GM18867 (cell line): ENCODE results near the gene MSL3.
A peak's percentile ranks its signal among the peaks of the same experiment; 100 is the strongest.

Experiments
- ATAC-seq: cut with Tn5 transposase; IDR thresholded peaks from one replicate; pipeline ENCODE4 v1.9.1; 2021; ENCODE audit warnings: mild to moderate bottlenecking, moderate library complexity; ENCODE audit not compliant: unreplicated experiment

The MSL3 gene

GRCh38 chrX:11757719-11758399 lies at the start of gene MSL3:
Gene MSL3 (plus strand): TSS chrX:11758237. CDS start chrX:11758264, 27 bp downstream.
- ATAC-seq = peak; percentile 30

GRCh38 chrX:11722304-11722703 lies 35.7 kb upstream of the MSL3 start:
- ATAC-seq = no peak

- peak; percentile 71 for ATAC-seq
Observed at GRCh38 chrX:11724122-11725017, 33.7 kb upstream of the MSL3 start.

GRCh38 chrX:11725631-11726442 lies 32.2 kb upstream of the MSL3 start:
- ATAC-seq = no peak

- no peak for ATAC-seq
Observed at GRCh38 chrX:11728556-11728955, 29.5 kb upstream of the MSL3 start.

- ATAC-seq = peak; percentile 75
Observed at GRCh38 chrX:11733614-11734013, 24.4 kb upstream of the MSL3 start.

- peak; percentile 37 for ATAC-seq
Observed at GRCh38 chrX:11739776-11740175, 18.3 kb upstream of the MSL3 start.

- no peak for ATAC-seq
Observed at GRCh38 chrX:11740794-11741193, 17.2 kb upstream of the MSL3 start.

- ATAC-seq = no peak
Observed at GRCh38 chrX:11741574-11741973, 16.5 kb upstream of the MSL3 start.

GRCh38 chrX:11745881-11746280 lies 12.2 kb upstream of the MSL3 start:
- no peak for ATAC-seq

GRCh38 chrX:11750046-11750445 lies 8.0 kb upstream of the MSL3 start:
- ATAC-seq = no peak

- no peak for ATAC-seq
Observed at GRCh38 chrX:11750694-11751093, 7.3 kb upstream of the MSL3 start.

GRCh38 chrX:11751261-11751660 lies 6.8 kb upstream of the MSL3 start:
- no peak for ATAC-seq

- no peak for ATAC-seq
Observed at GRCh38 chrX:11753668-11754067, 4.4 kb upstream of the MSL3 start.

- ATAC-seq = no peak
Observed at GRCh38 chrX:11754958-11755645, 2.9 kb upstream of the MSL3 start.

GRCh38 chrX:11755724-11756123 lies 2.3 kb upstream of the MSL3 start:
- no peak for ATAC-seq

- ATAC-seq = no peak
Observed at GRCh38 chrX:11756354-11757318, 1.4 kb upstream of the MSL3 start.

GRCh38 chrX:11757397-11757718 lies 679 bp upstream of the MSL3 start:
- ATAC-seq = no peak

- ATAC-seq = peak; percentile 33
Observed at GRCh38 chrX:11758400-11759171, 549 bp downstream of the MSL3 start.
